Endothelial cell of umbilical vein (primary cell): ENCODE results near the gene IGSF9B. TPM values are rescaled to one million over a fixed set of nuclear protein-coding genes. Genes with fewer than 3 reads are reported as not detected.

Source experiments
- BruUV-seq: library from RNA; stranded (reverse); fragments of 400-500 nt; replicated peaks from 2 replicates; lab custom pipeline; 2021; lab: Mats Ljungman, UMichigan
- CTCF ChIA-PET: fragments of 300-600, 350-600 bp; sonication (Branson Sonifier 250); formaldehyde crosslinking; loops from one replicate; lab custom pipeline; 2021; ENCODE audit warnings: antibody characterized with exemption, inconsistent platforms; lab: Charles Lee
- POLR2A ChIA-PET: fragments of 300-600, 350-600 bp; sonication (Branson Sonifier 250); formaldehyde crosslinking; loops from one replicate; lab custom pipeline; 2021; ENCODE audit warnings: antibody characterized with exemption, inconsistent platforms; lab: Charles Lee
- DNase-seq: peaks from one replicate; pipeline ENCODE4 v3.0.0-alpha.2; 2011; ENCODE audit warnings: low read depth, low spot score
- FAIRE-seq: peaks from 2 replicates; lab custom pipeline; 2011; peaks lifted over from hg19 to GRCh38; lab: Jason Lieb, UNC
- H2AFZ ChIP-seq: 2 replicates; pipeline ENCODE4 v1.6.0; 2012; ENCODE audit warnings: low read depth, low read length, control low read depth, inconsistent platforms
- H3K27ac ChIP-seq: 2 replicates; pipeline ENCODE4 v1.5.1; 2011; ENCODE audit warnings: low read depth, mild to moderate bottlenecking, control low read depth, low read length, moderate library complexity; ENCODE audit not compliant: insufficient read depth
- H3K27me3 ChIP-seq, 2 experiments: 2 replicates each; pipeline versions ENCODE4 v1.6.0 to v1.6.1; 2011; ENCODE audit warnings: low read length in 2 of 2, mixed read lengths in 1 of 2; ENCODE audit not compliant: control insufficient read depth in 2 of 2, insufficient read depth in 2 of 2
- H3K36me3 ChIP-seq, 2 experiments: 2 replicates in 1 of 2; 3 replicates in 1 of 2; pipeline ENCODE4 v1.5.1; 2011; ENCODE audit warnings: low read length in 2 of 2, mild to moderate bottlenecking in 1 of 2, moderate library complexity in 1 of 2; ENCODE audit not compliant: control insufficient read depth in 2 of 2, insufficient read depth in 2 of 2; ENCODE audit errors: extremely low read depth in 1 of 2
- H3K4me1 ChIP-seq: 3 replicates; pipeline ENCODE4 v1.5.1; 2011; ENCODE audit warnings: mild to moderate bottlenecking, low read length; ENCODE audit not compliant: control insufficient read depth, insufficient read depth; ENCODE audit errors: extremely low read depth
- H3K4me2 ChIP-seq: 2 replicates; pipeline ENCODE4 v1.6.1; 2011; ENCODE audit warnings: low read length, control low read depth, mixed read lengths; ENCODE audit not compliant: insufficient read depth
- H3K4me3 ChIP-seq, 3 experiments: fragments of 200-600 bp in 1 of 3; sonication (generic), shearing (Covaris generic) in 1 of 3; replicated peaks in 1 of 3; 2 replicates each; pipeline ENCODE4 v1.5.1; 2011 to 2016; ENCODE audit warnings: control low read depth in 3 of 3, low read length in 3 of 3, mild to moderate bottlenecking in 2 of 3, inconsistent platforms in 1 of 3, low read depth in 1 of 3, moderate library complexity in 1 of 3; ENCODE audit not compliant: insufficient read depth in 1 of 3
- H3K79me2 ChIP-seq: 2 replicates; pipeline ENCODE4 v1.6.0; 2012; ENCODE audit warnings: low read length, inconsistent platforms; ENCODE audit not compliant: control insufficient read depth, insufficient read depth
- H3K9ac ChIP-seq: replicated peaks from 2 replicates; pipeline ENCODE3; 2011; ENCODE audit warnings: low read length, control low read depth; ENCODE audit not compliant: insufficient read depth; ENCODE audit errors: extremely low read depth
- H3K9me1 ChIP-seq: replicated peaks from 3 replicates; pipeline ENCODE4 v1.6.0; 2011; ENCODE audit warnings: mild to moderate bottlenecking, low read length; ENCODE audit not compliant: control insufficient read depth, insufficient read depth; ENCODE audit errors: extremely low read depth
- H3K9me3 ChIP-seq: replicated peaks from 2 replicates; pipeline ENCODE4 v1.5.1; 2012; ENCODE audit warnings: low read length, inconsistent platforms; ENCODE audit not compliant: control insufficient read depth, insufficient read depth
- H4K20me1 ChIP-seq: replicated peaks from 2 replicates; pipeline ENCODE3; 2011; ENCODE audit warnings: mild to moderate bottlenecking, low read length; ENCODE audit not compliant: control insufficient read depth, insufficient read depth; ENCODE audit errors: extremely low read depth
- EZH2 ChIP-seq: IDR thresholded peaks from 2 replicates; pipeline ENCODE4 v1.6.1; 2012; ENCODE audit warnings: borderline replicate concordance, low read depth, mild to moderate bottlenecking, moderate library complexity, low read length, inconsistent platforms; ENCODE audit not compliant: severe bottlenecking
- FOS ChIP-seq: IDR thresholded peaks from 2 replicates; pipeline ENCODE4 v1.6.1; 2011; ENCODE audit warnings: mild to moderate bottlenecking, low read length, moderate library complexity, borderline replicate concordance; ENCODE audit not compliant: insufficient read depth
- GATA2 ChIP-seq: IDR thresholded peaks from 2 replicates; pipeline ENCODE4 v1.7.0; 2011; ENCODE audit warnings: low read depth, mild to moderate bottlenecking, moderate library complexity, mixed read lengths, low read length; ENCODE audit not compliant: insufficient read length, insufficient read depth
- JUN ChIP-seq: IDR thresholded peaks from 2 replicates; pipeline ENCODE4 v1.6.1; 2011; ENCODE audit warnings: borderline replicate concordance, low read depth; ENCODE audit not compliant: insufficient read length, insufficient read depth
- MAX ChIP-seq: IDR thresholded peaks from 2 replicates; pipeline ENCODE4 v1.6.1; 2011; ENCODE audit not compliant: insufficient read depth, insufficient read length
- MYC ChIP-seq: IDR thresholded peaks from one replicate; pipeline ENCODE4 v1.6.1; 2011; ENCODE audit warnings: mild to moderate bottlenecking, low read depth, low read length
- POLR2A ChIP-seq: IDR thresholded peaks from 2 replicates; pipeline ENCODE4 v1.6.1; 2012; ENCODE audit warnings: low read depth, mild to moderate bottlenecking, control low read depth, low read length
- POLR2AphosphoS5 ChIP-seq: IDR thresholded peaks from 2 replicates; pipeline ENCODE4 v1.6.1; 2012; ENCODE audit warnings: low read depth, mild to moderate bottlenecking, control low read depth, low read length, moderate library complexity; ENCODE audit not compliant: insufficient read depth
- dilution Hi-C: fragments of 300-500 bp; cut with MboI; formaldehyde crosslinking; loops from one replicate; pipeline ENCODE4 v1.15.0; 2019; ENCODE audit warnings: low sequenced_read_pairs; ENCODE audit not compliant: extremely low pct_ligation_motif_present
- intact Hi-C: fragments of 100-400 bp; cut with micrococcal nuclease; formaldehyde crosslinking; loops from one replicate; pipeline ENCODE4 v1.10.0; 2022
- polyA plus RNA-seq, 4 experiments: library from polyadenylated mRNA; depleted of rRNA in 3 of 4; stranded (reverse) in 3 of 4; unstranded in 1 of 4; fragments of >200 nt; gene quantifications; 2 replicates each; pipeline versions ENCODE4 v1.2.1 to v1.2.3, GENCODE V29; 2011 to 2012; ENCODE audit warnings: missing spikeins in 1 of 4
- total RNA-seq: library from RNA; stranded (reverse); gene quantifications from 2 replicates; pipeline ENCODE4 v1.2.3, GENCODE V29; 2021
- TF ChIP-seq, protein P1 (sequence below), 2 donors: IDR thresholded peaks; 1 replicate in 1 of 2; 2 replicates in 1 of 2; pipeline ENCODE4 v1.5.1; 2011; ENCODE audit warnings: low read length in 2 of 2, mild to moderate bottlenecking in 2 of 2, moderate library complexity in 2 of 2, control low read depth in 1 of 2, inconsistent platforms in 1 of 2, low read depth in 1 of 2; ENCODE audit not compliant: insufficient read depth in 1 of 2; ENCODE audit errors: extremely low read depth in 1 of 2

Gene IGSF9B
- total and polyA plus RNA-seq, 2 donors (not counting 3 experiments of a cell fraction or from before 2014, with no cell fraction given), result 0.15 to 0.18 TPM

DNA sequence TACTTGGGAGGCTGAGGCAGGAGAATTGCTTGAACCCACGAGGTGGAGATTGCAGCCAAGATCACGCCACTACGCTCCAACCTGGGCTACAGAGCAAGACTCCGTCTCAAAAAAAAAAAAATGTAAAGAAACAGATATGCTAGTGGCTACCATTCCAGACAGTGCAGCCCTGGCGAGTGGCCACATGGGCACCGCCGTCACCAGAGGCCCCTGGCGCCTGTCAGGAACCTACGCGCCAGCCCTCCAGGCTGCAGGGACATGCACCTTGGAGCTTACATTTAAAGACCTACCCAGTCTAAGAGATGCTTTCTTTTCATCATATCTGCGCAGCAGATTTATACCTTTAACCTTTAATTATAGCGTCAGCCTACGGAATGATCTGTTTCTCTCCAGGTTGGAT is 37.2 kb upstream of the IGSF9B start:
- no peak overlapping the region for H3K9ac ChIP-seq
- DNase-seq, result no peak
- no peak overlapping the region for H3K4me2 ChIP-seq
- H3K9me1 ChIP-seq, result no peaks in the 10 kb centered on the region
- H3K4me1 ChIP-seq, result no peaks in the 10 kb centered on the region
- POLR2A ChIA-PET, result interaction anchor here (0.8 kb wide), 1 partner anchor 10 kb away, joined by 3 read pairs; no protein-coding TSS in a partner anchor
- no peak for FAIRE-seq
- TF ChIP-seq EZH2 (no peak), FOS (no peak), POLR2A (no peak), MAX (no peak), POLR2AphosphoS5 (no peak), JUN (no peak), GATA2 (no peak), MYC (no peak)
- TF ChIP-seq, protein P1, sequence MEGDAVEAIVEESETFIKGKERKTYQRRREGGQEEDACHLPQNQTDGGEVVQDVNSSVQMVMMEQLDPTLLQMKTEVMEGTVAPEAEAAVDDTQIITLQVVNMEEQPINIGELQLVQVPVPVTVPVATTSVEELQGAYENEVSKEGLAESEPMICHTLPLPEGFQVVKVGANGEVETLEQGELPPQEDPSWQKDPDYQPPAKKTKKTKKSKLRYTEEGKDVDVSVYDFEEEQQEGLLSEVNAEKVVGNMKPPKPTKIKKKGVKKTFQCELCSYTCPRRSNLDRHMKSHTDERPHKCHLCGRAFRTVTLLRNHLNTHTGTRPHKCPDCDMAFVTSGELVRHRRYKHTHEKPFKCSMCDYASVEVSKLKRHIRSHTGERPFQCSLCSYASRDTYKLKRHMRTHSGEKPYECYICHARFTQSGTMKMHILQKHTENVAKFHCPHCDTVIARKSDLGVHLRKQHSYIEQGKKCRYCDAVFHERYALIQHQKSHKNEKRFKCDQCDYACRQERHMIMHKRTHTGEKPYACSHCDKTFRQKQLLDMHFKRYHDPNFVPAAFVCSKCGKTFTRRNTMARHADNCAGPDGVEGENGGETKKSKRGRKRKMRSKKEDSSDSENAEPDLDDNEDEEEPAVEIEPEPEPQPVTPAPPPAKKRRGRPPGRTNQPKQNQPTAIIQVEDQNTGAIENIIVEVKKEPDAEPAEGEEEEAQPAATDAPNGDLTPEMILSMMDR (IDR thresholded peaks at IDR 0.05; ENCODE audit: extremely low read depth in 1 of 2, insufficient read depth in 1 of 2, low read depth in 1 of 2, low read length in 2 of 2), result no peak
- no peaks in the 10 kb centered on the region for H3K9me3 ChIP-seq
- H4K20me1 ChIP-seq, result no peaks in the 10 kb centered on the region
- H3K79me2 ChIP-seq, result no peaks in the 10 kb centered on the region
- H2AFZ ChIP-seq, result no peak overlapping the region
- no TSS peak for BruUV-seq
- no peaks in the 10 kb centered on the region for H3K36me3 ChIP-seq
- dilution Hi-C loops (no loop called here), intact Hi-C loops (no loop called here)
- H3K4me3 ChIP-seq, result no peak overlapping the region
- peaks cover 0 to 2% of the 10 kb centered on the region in 2 experiments for H3K27me3 ChIP-seq
- no peak overlapping the region for H3K27ac ChIP-seq
- CTCF ChIA-PET, result no interaction called here
